Spleen (tissue), 7 donors: ENCODE data around the gene CCKAR.

ENCODE experiments used
- CTCF ChIP-seq, 11 experiments: fragments of 200-600 bp in 7 of 11; fragments of 450-650 bp in 4 of 11; sonication (generic) in 4 of 11; IDR thresholded peaks in 8 of 11; conservative IDR thresholded peaks in 3 of 11; 1 replicate in 7 of 11; 2 replicates in 4 of 11; pipeline versions ENCODE4 v1.4.0 to v1.8.0; 2016 to 2021; ENCODE audit warnings: antibody characterized with exemption in 11 of 11, inconsistent platforms in 4 of 11, mild to moderate bottlenecking in 1 of 11
- POLR2A ChIP-seq, 3 donors: fragments of 450-650 bp; IDR thresholded peaks; one replicate each; pipeline ENCODE4 v1.5.1; 2017; ENCODE audit warnings: antibody characterized with exemption in 3 of 3, mild to moderate bottlenecking in 1 of 3
- donor health status: DM: no; HTN: no; CAD: no; lungs with moderate emphysema.
- donor health status: DM: no; HTN: no; CAD: no.
- donor health status: DM: no; HTN: no; CAD: no.

- TF ChIP-seq CTCF (IDR thresholded peaks at IDR 0.05 in 8 of 11, conservative IDR thresholded peaks at IDR 0.05 in 3 of 11) (no peak), POLR2A (IDR thresholded peaks at IDR 0.05) (no peak)
Observed at GRCh38 chr4:26522478-26522877, 32.2 kb upstream of the CCKAR start.
